GM19238 (cell line): Measurements from ENCODE around the gene TPRX1.
"Not testable (repeated sequence)": the region's sequence is repeated elsewhere in the genome, so short reads cannot be mapped to it uniquely, and the experiment has no call there.

ENCODE experiments used
- DNase-seq: peaks from one replicate; pipeline ENCODE4 v3.0.0; 2011; ENCODE audit warnings: low spot score; ENCODE audit not compliant: insufficient read length

The TPRX1 gene

GRCh38 chr19:47768604-47769003 is 35.7 kb downstream of the TPRX1 start:
- no peak for DNase-seq

DNA sequence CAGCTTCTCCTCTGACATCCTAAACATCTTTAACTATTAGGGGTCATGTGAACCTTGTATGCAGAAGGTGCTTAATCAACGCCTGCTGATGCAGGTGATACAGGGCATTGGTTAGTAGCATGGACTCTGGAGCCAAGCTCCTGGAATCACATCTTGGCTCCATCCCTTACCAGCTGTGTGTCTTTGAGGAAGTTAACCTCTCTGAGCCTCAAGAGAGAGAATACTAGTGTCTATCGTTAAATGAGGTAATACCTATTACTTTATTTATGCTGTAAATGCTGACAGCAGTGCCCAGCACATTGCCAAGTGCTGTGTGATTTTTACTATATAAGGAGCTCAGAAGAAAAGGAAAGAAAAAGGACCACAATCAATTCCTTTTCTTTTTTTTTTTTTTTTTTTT is 37.0 kb downstream of the TPRX1 start:
- no peak for DNase-seq

GRCh38 chr19:47766670-47767069 is 37.7 kb downstream of the TPRX1 start:
- DNase-seq: no peak

DNA sequence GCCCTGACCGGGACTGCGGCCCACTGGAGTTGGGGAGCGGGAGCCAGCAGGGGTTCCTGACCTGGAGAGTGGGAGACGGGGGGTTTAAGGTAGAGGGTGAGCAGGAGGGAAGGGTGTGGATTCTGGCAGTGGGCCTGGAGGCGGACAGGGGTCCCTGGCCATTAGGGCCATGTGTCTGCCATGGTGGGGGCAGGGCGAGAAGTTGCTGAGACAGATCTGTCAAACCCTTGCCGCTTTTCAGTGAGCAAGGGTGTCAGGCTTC is 38.1 kb downstream of the TPRX1 start:
- DNase-seq: no peak

- DNase-seq: no peak
Measured at GRCh38 chr19:47765523-47766358, 38.6 kb downstream of the TPRX1 start.

DNA sequence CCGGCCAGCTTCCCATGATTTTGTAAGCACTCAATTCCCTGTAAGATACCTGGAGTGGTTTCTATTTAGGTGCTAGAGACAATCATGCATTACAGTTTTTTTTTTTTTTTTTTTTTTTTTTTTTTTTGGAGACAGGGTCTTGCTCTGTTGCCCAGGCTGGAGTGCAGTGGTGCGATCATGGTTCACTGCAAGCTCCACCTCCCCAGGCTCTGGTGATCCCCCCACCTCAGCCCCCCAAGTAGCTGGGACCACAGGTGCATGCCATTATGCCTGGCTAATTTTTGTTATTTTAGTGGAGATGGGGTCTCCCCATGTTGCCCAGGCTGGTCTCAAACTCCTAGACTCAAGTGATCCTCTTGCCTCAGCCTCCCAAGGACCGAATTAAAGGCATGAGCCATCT is 39.6 kb downstream of the TPRX1 start:
- DNase-seq: not testable (repeated sequence)

DNA sequence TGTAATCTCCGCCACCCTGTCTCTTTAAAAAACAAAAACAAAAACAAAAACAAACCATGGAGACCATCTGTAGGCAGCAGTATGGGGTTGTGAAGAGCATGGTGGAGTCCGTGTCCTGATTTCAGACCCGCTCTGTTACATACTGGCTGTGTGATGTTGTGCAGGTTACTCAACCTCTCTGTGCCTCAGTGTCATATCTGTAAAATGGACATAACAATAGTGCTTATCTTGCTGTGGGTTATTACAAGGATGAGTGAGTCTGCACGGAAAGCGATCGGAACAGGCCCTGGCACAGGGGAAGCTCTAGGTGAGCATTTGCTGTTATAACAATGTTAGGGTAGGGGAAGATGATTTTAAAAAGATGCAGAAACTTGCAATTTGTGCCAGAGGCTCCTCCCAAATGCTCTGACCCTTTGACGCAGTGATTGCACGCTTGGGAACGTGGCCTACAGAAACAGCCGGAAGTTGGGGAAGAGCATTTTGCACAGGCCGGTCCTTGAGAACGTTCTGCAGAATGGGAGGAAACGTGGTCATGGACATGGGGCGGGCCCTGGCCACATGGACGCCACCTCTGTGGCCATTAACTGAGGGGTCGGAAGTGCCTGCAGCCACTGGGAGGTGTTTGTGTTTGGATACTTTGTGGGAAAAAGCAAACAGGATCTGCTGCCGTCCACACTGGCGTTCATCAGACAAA is 41.6 kb downstream of the TPRX1 start:
- DNase-seq: no peak

GRCh38 chr19:47762151-47762550 is 42.2 kb downstream of the TPRX1 start:
- no peak for DNase-seq

- no peak for DNase-seq
Measured at GRCh38 chr19:47761566-47761965, 42.8 kb downstream of the TPRX1 start.

GRCh38 chr19:47760632-47760999 is 43.7 kb downstream of the TPRX1 start:
- no peak for DNase-seq

GRCh38 chr19:47758443-47758804 is 45.9 kb downstream of the TPRX1 start:
- no peak for DNase-seq

DNA sequence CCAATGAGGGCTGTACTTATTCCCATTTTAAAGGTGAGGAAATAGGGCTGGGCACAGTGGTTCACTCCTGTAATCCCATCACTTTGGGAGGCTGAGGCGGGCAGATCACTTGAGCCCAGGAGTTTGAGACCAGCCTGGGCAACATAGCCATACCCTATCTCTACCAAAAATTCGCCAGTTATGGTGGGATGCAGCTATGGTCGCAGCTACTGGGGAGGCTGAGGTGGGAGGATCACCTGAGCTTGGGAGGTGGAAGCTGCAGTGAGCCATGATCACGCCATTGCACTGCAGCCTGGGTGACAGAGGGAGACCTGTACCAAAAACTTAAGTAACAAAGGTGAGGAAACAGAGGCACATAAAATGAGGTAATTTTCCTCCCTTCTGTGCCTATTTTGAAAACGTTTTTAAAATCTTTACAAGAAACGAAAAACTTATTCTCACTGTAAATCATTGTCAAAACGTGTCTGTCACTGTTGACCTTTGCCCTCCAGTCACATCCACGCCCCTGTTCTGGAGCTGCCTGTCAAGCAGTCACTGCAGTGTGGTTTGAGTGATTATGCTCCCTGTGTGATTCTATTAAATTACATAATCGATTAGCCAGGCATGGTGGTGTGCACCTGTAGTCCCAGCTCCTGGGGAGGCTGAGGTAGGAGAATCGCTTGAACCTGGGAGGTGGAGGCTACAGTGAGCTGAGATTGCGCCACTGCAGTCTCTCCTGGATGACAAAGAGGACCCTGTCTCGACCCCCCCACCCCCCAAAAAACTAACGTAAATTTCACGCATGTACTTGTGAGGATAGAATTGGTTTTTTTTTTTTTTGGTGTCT is 46.5 kb downstream of the TPRX1 start:
- DNase-seq: no peak

- no peak for DNase-seq
Measured at GRCh38 chr19:47756953-47757608, 47.3 kb downstream of the TPRX1 start.

DNA sequence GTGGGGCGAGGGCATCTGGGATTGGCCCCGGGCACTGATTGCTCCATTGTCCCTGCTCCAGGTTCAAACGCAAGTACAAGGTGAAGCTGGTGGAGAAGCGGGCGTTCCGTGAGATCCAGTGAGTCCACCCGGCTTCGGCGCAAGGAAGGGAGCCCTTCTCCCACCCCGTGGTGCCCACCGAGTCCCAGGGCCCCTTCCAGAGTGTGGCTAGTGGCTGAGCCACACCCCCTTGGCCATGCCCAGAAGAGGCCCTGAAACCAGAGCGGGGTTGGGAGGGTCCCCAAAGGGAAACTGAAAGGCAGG is 47.8 kb downstream of the TPRX1 start:
- no peak for DNase-seq

DNA sequence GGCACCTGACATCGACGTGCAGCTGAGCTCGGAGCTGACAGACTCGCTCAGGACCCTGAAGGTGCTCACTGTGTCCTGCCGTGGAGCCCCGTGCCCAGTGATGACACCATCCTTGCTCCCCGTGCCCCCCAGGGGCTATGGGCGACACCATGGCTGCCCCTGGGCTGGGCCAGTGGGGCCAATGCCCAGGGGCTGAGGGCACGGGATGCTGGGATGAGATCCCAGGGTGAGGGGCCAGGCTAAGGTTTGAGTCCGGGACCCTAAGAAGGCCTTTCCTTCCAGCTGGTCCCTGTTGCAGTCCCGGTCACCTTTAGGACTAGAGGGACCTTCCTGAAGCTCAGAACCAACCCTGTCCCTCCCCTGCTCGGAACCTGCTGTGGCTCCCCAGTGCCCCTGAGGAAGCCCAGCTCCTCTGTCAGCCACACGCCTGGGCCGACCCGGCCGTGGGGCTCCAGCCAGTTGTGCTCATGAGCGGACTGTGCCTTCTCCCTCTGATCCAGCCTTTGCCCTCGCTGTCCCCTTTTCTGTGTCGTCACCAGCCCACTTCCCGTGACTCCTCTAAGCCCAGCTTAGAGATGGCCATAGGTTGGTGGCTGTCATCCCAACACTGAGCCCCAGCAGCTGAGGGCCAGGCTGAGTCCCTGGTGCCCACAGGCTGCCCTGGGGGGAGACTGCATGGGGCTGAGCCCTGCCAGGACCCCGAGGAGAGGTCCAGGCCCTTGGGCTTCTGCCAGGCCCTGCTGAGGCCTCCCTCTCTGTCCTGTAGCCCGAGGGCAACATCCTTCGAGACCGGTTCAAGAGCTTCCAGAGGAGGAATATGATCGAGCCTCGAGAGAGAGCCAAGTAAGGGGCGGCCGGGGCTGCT is 48.4 kb downstream of the TPRX1 start:
- DNase-seq: no peak

DNA sequence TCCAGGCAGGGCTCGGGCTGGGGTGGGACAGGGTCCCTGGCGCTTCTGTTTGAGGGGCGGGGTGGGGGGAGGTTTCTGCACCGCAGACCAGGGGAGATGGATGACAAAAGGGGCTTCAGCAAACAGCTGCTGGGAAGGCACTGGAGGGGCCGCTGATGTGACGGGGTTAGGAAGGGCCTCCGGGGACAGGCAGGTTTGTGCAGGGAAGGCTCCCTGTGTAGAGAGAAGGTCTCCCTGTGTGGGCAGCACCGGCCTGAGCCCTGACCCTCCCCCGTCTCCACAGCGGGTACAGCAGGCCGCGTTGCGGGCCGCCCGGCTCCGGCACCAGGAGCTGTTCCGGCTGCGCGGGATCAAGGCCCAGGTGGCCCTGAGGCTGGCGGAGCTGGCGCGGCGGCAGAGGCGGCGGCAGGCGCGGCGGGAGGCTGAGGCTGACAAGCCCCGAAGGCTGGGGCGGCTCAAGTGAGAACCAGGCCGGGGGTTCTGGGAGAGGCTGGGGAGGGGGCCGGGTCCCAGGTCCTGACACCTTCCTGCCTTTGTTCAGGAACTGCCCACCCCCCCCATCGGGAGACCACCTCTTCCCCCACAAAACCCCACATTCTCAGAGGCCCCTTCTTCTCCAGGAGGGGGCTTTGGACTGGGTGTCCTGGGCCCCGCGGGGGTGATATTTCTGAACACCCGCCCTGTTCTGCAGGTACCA is 49.1 kb downstream of the TPRX1 start:
- DNase-seq: no peak

DNA sequence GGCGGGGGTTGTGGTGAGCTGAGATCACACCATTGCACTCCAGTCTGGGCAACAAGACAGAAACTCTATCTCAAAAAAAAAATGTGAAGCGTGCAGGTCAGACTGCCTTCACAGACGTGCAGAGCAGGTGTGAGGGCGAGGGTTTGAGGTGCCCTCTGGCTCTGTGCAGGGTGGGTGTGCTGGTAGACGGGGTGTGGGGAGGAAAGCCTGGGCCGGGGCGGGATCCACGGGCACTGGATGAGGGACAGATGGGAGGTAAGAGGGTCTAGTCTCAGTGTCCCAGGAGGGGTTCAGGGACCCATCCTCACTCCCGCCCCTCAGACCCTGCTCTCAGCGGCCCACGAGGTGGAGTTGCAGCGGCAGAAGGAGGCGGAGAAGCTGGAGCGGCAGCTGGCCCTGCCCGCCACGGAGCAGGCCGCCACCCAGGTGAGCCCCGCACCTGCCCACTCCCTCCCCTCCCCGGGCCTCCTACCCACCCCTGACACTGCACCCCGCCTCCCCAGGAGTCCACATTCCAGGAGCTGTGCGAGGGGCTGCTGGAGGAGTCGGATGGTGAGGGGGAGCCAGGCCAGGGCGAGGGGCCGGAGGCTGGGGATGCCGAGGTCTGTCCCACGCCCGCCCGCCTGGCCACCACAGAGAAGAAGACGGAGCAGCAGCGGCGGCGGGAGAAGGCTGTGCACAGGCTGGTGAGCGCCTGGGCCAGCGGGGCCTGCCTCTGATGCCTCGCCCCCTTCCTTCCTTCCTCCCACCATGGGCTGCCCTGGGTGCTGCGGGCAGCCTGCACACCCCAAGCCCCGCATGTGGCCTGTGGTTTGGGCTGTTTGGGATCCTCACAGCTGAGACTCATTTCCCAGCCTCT is 49.9 kb downstream of the TPRX1 start:
- no peak for DNase-seq

- no peak for DNase-seq
Measured at GRCh38 chr19:47752440-47753211, 51.7 kb downstream of the TPRX1 start.
